H1 (cell line): ENCODE data around the gene MAML3. TPM values are rescaled to one million over a fixed set of nuclear protein-coding genes. Genes with fewer than 3 reads are reported as not detected.

Source experiments
- CTCF ChIA-PET: fragments of 300-600 bp; sonication (Branson Sonifier 250); formaldehyde crosslinking; loops from one replicate; lab custom pipeline; 2021; ENCODE audit not compliant: partially characterized antibody; lab: Charles Lee
- POLR2A ChIA-PET: fragments of 300-600 bp; sonication (Branson Sonifier 250); formaldehyde crosslinking; loops from one replicate; lab custom pipeline; 2021; ENCODE audit warnings: inconsistent platforms; ENCODE audit not compliant: partially characterized antibody; lab: Charles Lee
- DNase-seq, 2 experiments: peaks; one replicate each; pipeline versions ENCODE4 v3.0.0 to v3.0.0-alpha.2; 2010 to 2022; ENCODE audit warnings: low spot score in 2 of 2, low read depth in 1 of 2, mixed read lengths in 1 of 2
- FAIRE-seq: peaks from 2 replicates; lab custom pipeline; 2011; peaks lifted over from hg19 to GRCh38; lab: Jason Lieb, UNC
- H2AFZ ChIP-seq: 2 replicates; pipeline ENCODE4 v1.8.1; 2012; ENCODE audit warnings: low read length, inconsistent platforms
- H2AK5ac ChIP-seq: 2 replicates; pipeline ENCODE4 v1.6.1; 2013; ENCODE audit warnings: low read depth, low read length
- H2BK120ac ChIP-seq: replicated peaks from 2 replicates; pipeline ENCODE3; 2013; ENCODE audit warnings: low read depth, low read length, inconsistent platforms
- H2BK12ac ChIP-seq: 2 replicates; pipeline ENCODE4 v1.6.1; 2013; ENCODE audit warnings: low read depth, low read length
- H2BK15ac ChIP-seq: 2 replicates; pipeline ENCODE4 v1.6.1; 2013; ENCODE audit warnings: low read length
- H2BK20ac ChIP-seq: 2 replicates; pipeline ENCODE4 v1.6.1; 2013; ENCODE audit warnings: low read length
- H2BK5ac ChIP-seq: 2 replicates; pipeline ENCODE4 v1.6.1; 2013; ENCODE audit warnings: low read depth, low read length
- H3K14ac ChIP-seq: 2 replicates; pipeline ENCODE4 v1.6.1; 2013; ENCODE audit warnings: inconsistent platforms; ENCODE audit not compliant: insufficient read length
- H3K18ac ChIP-seq: 2 replicates; pipeline ENCODE4 v1.6.1; 2013; ENCODE audit warnings: low read length; ENCODE audit errors: extremely low read depth
- H3K23ac ChIP-seq: 2 replicates; pipeline ENCODE4 v1.6.1; 2013; ENCODE audit warnings: inconsistent platforms; ENCODE audit not compliant: insufficient read length
- H3K23me2 ChIP-seq: 2 replicates; pipeline ENCODE4 v1.6.1; 2013; ENCODE audit warnings: low read depth, low read length
- H3K27ac ChIP-seq: 2 replicates; pipeline ENCODE4 v1.6.1; 2011; ENCODE audit warnings: low read depth, low read length, inconsistent platforms
- H3K27me3 ChIP-seq, 4 experiments: replicated peaks in 1 of 4; 1 replicate in 1 of 4; 2 replicates in 3 of 4; pipeline versions ENCODE4 v1.6.1 to v1.8.1; 2011 to 2013; ENCODE audit warnings: low read length in 3 of 4, mild to moderate bottlenecking in 3 of 4, inconsistent platforms in 2 of 4, mixed read lengths in 2 of 4, moderate library complexity in 1 of 4; ENCODE audit not compliant: control insufficient read depth in 3 of 4, insufficient read depth in 3 of 4; ENCODE audit errors: extremely low read depth in 1 of 4
- H3K36me3 ChIP-seq, 4 experiments: 2 replicates each; pipeline versions ENCODE4 v1.6.1 to v1.8.1; 2011 to 2013; ENCODE audit warnings: mild to moderate bottlenecking in 4 of 4, low read length in 3 of 4, moderate library complexity in 2 of 4, control low read depth in 1 of 4, inconsistent platforms in 1 of 4; ENCODE audit not compliant: insufficient read depth in 4 of 4, control insufficient read depth in 2 of 4
- H3K4ac ChIP-seq: replicated peaks from 2 replicates; pipeline ENCODE3; 2013; ENCODE audit warnings: low read length, low read depth, mixed read lengths, inconsistent platforms; ENCODE audit not compliant: insufficient read length
- H3K4me1 ChIP-seq, 4 experiments: replicated peaks in 1 of 4; 1 replicate in 1 of 4; 2 replicates in 3 of 4; pipeline versions ENCODE4 v1.6.1 to v1.8.1; 2011 to 2013; ENCODE audit warnings: low read length in 3 of 4, inconsistent platforms in 2 of 4, mixed read lengths in 1 of 4; ENCODE audit not compliant: insufficient read depth in 4 of 4, control insufficient read depth in 3 of 4
- H3K4me2 ChIP-seq, 2 experiments: 2 replicates each; pipeline versions ENCODE4 v1.6.1 to v1.8.1; 2011 to 2013; ENCODE audit warnings: low read depth in 2 of 2, low read length in 2 of 2, control low read depth in 1 of 2, inconsistent platforms in 1 of 2, mild to moderate bottlenecking in 1 of 2; ENCODE audit not compliant: insufficient read depth in 1 of 2
- H3K4me3 ChIP-seq, 4 experiments: fragments of 200-600, 300-600 bp in 1 of 4; sonication (generic), shearing (Covaris generic), sonication (Bioruptor Twin) in 1 of 4; 2 replicates each; pipeline versions ENCODE4 v1.5.1 to v1.8.1; 2011 to 2016; ENCODE audit warnings: low read length in 4 of 4, low read depth in 3 of 4, control low read depth in 2 of 4, inconsistent platforms in 2 of 4, mild to moderate bottlenecking in 2 of 4, mixed read lengths in 1 of 4, moderate library complexity in 1 of 4; ENCODE audit not compliant: insufficient read depth in 2 of 4; ENCODE audit errors: extremely low read depth in 1 of 4
- H3K56ac ChIP-seq: replicated peaks from 2 replicates; pipeline ENCODE3; 2013; ENCODE audit warnings: low read depth, mild to moderate bottlenecking, mixed read lengths, low read length, inconsistent platforms; ENCODE audit not compliant: insufficient read length
- H3K79me1 ChIP-seq: 2 replicates; pipeline ENCODE4 v1.6.1; 2013; ENCODE audit warnings: low read depth, low read length, control low read depth
- H3K79me2 ChIP-seq, 2 experiments: 2 replicates each; pipeline versions ENCODE4 v1.6.1 to v1.8.1; 2012 to 2013; ENCODE audit warnings: low read length in 2 of 2, mild to moderate bottlenecking in 2 of 2, inconsistent platforms in 1 of 2; ENCODE audit not compliant: insufficient read depth in 2 of 2, control insufficient read depth in 1 of 2
- H3K9ac ChIP-seq, 4 experiments: replicated peaks in 1 of 4; 1 replicate in 1 of 4; 2 replicates in 3 of 4; pipeline versions ENCODE4 v1.6.1 to v1.8.1; 2011 to 2013; ENCODE audit warnings: low read depth in 3 of 4, low read length in 3 of 4, control low read depth in 2 of 4, mild to moderate bottlenecking in 2 of 4, moderate library complexity in 2 of 4, inconsistent platforms in 1 of 4; ENCODE audit errors: extremely low read depth in 1 of 4
- H3K9me3 ChIP-seq, 2 experiments: 2 replicates each; pipeline versions ENCODE4 v1.6.1 to v1.8.1; 2012 to 2013; ENCODE audit warnings: mild to moderate bottlenecking in 2 of 2, moderate library complexity in 2 of 2, control low read depth in 1 of 2, inconsistent platforms in 1 of 2, low read depth in 1 of 2, low read length in 1 of 2, mixed read lengths in 1 of 2; ENCODE audit not compliant: insufficient read depth in 2 of 2
- H4K20me1 ChIP-seq, 2 experiments: replicated peaks in 1 of 2; 2 replicates each; pipeline versions ENCODE3 to v1.8.1; 2011 to 2013; ENCODE audit warnings: inconsistent platforms in 2 of 2, low read length in 2 of 2, mild to moderate bottlenecking in 1 of 2; ENCODE audit not compliant: insufficient read depth in 2 of 2, control insufficient read depth in 1 of 2
- H4K5ac ChIP-seq: 2 replicates; pipeline ENCODE4 v1.6.1; 2013; ENCODE audit warnings: low read length, low read depth, mixed read lengths, inconsistent platforms; ENCODE audit not compliant: insufficient read length
- H4K8ac ChIP-seq: 2 replicates; pipeline ENCODE4 v1.8.0; 2013; ENCODE audit warnings: mild to moderate bottlenecking, moderate library complexity, low read length, inconsistent platforms; ENCODE audit not compliant: insufficient read depth; ENCODE audit errors: extremely low read depth
- H4K91ac ChIP-seq: replicated peaks from 2 replicates; pipeline ENCODE3; 2013; ENCODE audit warnings: low read length, mixed read lengths, inconsistent platforms; ENCODE audit not compliant: insufficient read length
- BACH1 ChIP-seq: IDR thresholded peaks from 2 replicates; pipeline ENCODE4 v1.6.1; 2012; ENCODE audit warnings: low read length, improper control_type of control experiment
- HDAC2 ChIP-seq, 2 experiments: fragments of 300-600 bp in 1 of 2; sonication (generic) in 1 of 2; IDR thresholded peaks; 2 replicates each; pipeline ENCODE4 v1.6.1; 2011 to 2012; ENCODE audit warnings: low read depth in 2 of 2, low read length in 2 of 2, mild to moderate bottlenecking in 2 of 2, moderate library complexity in 2 of 2, borderline replicate concordance in 1 of 2, inconsistent platforms in 1 of 2
- JUND ChIP-seq: IDR thresholded peaks from 2 replicates; pipeline ENCODE4 v1.6.1; 2011; ENCODE audit warnings: mild to moderate bottlenecking, improper control_type of control experiment, low read length
- USF2 ChIP-seq: IDR thresholded peaks from 2 replicates; pipeline ENCODE4 v1.6.1; 2011; ENCODE audit warnings: low read length, improper control_type of control experiment
- WGBS, 2 experiments: shearing (Covaris generic) in 1 of 2; methylation state at CpG; one replicate each; pipeline versions ENCODE4 v1.1.6 to v1.1.7; 2013 to 2015; ENCODE audit warnings: low lambda C conversion rate in 2 of 2, mixed read lengths in 2 of 2, inconsistent platforms in 1 of 2, low coverage in 1 of 2, missing lambda C conversion rate in 1 of 2; ENCODE audit not compliant: insufficient replicate concordance in 2 of 2, insufficient coverage in 1 of 2, insufficient read length in 1 of 2; ENCODE audit errors: extremely low coverage in 1 of 2, missing lambda C conversion rate in 1 of 2; 5-methylcytosine and 5-hydroxymethylcytosine counted together
- polyA plus RNA-seq, 7 experiments: library from polyadenylated mRNA; depleted of rRNA in 3 of 7; stranded (reverse) in 5 of 7; unstranded in 2 of 7; fragments of >200 nt in 5 of 7; fragments of 200-250 nt in 2 of 7; gene quantifications; 1 replicate in 5 of 7; 2 replicates in 1 of 7; 4 replicates in 1 of 7; pipeline versions ENCODE4 v1.2.1 to v1.2.3, GENCODE V29; 2011 to 2013; ENCODE audit warnings: missing spikeins in 2 of 7, mixed read lengths in 2 of 7
- total RNA-seq: library from RNA; stranded (reverse); fragmentation: NEBNext Ultra II Directional; extraction: Animal tissue kit (Norgen Biotek cat#: 25700); gene quantifications from 2 replicates; pipeline ENCODE4 v1.2.1, GENCODE V29; 2021

The MAML3 gene
- total and polyA plus RNA-seq, 2 of the 8 experiments (the other 6 are each of a cell fraction or from before 2014, with no cell fraction given) = 2.1 to 5.7 TPM

DNA sequence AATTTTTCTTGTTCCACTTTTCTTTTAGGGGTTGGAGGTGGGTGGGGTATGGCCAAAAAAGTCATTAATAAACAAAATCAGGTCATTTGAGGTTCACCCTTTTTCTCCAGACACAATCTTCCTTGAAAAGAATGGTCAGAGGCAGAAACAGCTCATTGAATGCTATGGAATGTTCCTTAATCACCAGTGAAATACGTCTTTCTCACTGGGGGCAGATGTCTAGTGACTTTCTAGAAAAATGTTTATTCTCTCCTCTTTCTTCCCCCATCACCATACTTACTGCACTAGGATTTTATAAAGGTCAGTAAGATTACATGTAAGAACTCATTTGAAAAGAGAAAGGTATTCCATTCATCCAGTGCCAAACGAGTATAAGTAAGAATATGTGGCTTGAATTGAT is 443.9 kb downstream of the MAML3 start:
- Histone ChIP-seq H3K14ac (no peak overlapping the region), H3K27me3 (peaks cover 3 to 25% (median 16%) of the 10 kb centered on the region in 4 experiments), H3K79me2 (no peaks in the 10 kb centered on the region), H3K23me2 (no peaks in the 10 kb centered on the region), H3K36me3 (no peaks in the 10 kb centered on the region), H4K91ac (no peak overlapping the region), H2BK12ac (no peak overlapping the region), H3K9me3 (no peaks in the 10 kb centered on the region), H3K18ac (no peak overlapping the region), H3K4me1 (no peaks in the 10 kb centered on the region), H2AFZ (no peak overlapping the region), H3K9ac (no peak overlapping the region), H4K5ac (no peak overlapping the region), H3K79me1 (no peaks in the 10 kb centered on the region), H2AK5ac (no peak overlapping the region), H3K4me2 (no peak overlapping the region), H4K20me1 (no peaks in the 10 kb centered on the region), H3K27ac (no peak overlapping the region), H4K8ac (no peak overlapping the region), H2BK15ac (no peak overlapping the region), H3K23ac (no peak overlapping the region), H3K4ac (no peak overlapping the region), H2BK20ac (no peak overlapping the region), H2BK120ac (no peak overlapping the region), H2BK5ac (no peak overlapping the region), H3K4me3 (no peak overlapping the region), H3K56ac (no peak overlapping the region)
- FAIRE-seq (no peak), DNase-seq (no peak)
- POLR2A ChIA-PET = no interaction called here
- CTCF ChIA-PET = interaction anchor here (0.8 to 5.5 kb wide), 4 partner anchors 10 to 620 kb away, joined by 3 to 32 read pairs (median 4); no protein-coding TSS in a partner anchor
- WGBS, 2 experiments = 91% methylated on average over 2 of the region's 2 CpGs; no CpG with 5 or more reads in 1 of the 2 experiments
- TF ChIP-seq USF2 (no peak), HDAC2 (IDR thresholded peaks at IDR 0.05; ENCODE audit: borderline replicate concordance in 1 of 2, low read depth in 2 of 2, low read length in 2 of 2) (no peak), JUND (no peak), BACH1 (no peak)
